ENCODE data around the gene AK5.

AK5 gene

GRCh38 chr1:77461691-77462090 is 179.9 kb downstream of the AK5 start:
- DNase-seq = no peak

DNA sequence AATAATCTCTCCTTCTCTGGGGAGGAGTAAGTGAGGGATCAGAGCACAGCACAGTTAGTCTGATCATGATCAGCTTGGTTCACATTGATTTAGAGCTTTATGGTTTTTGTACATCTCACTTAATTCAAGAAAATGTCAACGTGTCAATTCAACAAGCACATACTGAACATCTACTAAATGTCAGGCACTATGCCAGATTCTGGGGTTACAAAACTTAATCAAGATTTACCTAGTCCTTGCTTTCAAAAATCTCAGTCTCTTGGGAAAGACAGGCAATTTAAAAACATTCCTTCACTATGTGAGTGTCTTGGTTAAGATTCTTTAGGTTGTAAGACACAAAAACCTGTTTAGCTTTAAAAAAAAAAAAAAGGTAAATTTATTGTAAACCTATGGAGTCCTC is 181.4 kb downstream of the AK5 start:
- no peak for DNase-seq

- no peak for DNase-seq
Measured at GRCh38 chr1:77465139-77465538, 183.3 kb downstream of the AK5 start.

DNA sequence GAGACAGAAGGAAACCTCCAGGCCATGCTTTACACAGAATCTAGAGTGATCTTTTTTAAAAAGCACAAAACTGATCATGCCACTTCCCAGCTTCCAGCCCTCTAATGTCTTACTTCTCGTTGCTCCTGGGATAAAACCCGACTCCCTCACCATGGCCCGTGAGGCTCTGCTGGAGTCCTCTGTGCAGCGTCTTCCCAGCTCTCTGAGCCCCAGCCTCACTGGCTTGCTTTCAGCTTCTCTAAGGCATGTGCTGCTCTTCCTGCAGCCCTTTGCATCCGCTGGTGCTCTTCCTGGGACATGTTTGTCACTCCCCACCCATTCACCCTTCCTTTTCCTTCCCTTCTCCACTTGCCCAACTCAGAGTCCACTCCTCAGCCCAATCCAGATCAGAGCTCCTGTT is 184.1 kb downstream of the AK5 start:
- no peak for DNase-seq

GRCh38 chr1:77467021-77467595 is 185.3 kb downstream of the AK5 start:
- DNase-seq = no peak

DNA sequence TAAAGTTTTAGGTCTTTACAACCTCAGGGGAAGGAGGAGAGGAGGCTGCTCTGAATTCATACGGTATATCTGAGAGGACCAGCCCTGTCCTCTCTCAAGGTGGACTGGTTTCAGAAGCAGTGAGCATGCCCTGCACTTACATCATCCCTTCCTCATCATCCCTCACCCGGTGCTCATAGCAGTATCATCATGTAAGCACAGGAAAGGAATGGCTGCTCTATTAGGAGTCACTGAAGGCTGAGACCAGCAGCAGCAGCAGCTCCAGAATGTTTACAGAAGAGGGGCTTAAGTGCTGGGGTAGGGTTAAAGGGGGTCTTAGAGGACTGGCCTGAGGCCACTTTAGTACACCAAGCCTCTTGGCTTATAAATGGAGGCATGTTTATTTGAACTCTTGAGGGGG is 185.9 kb downstream of the AK5 start:
- no peak for DNase-seq

- no peak for DNase-seq
Measured at GRCh38 chr1:77468257-77468948, 186.6 kb downstream of the AK5 start.

DNA sequence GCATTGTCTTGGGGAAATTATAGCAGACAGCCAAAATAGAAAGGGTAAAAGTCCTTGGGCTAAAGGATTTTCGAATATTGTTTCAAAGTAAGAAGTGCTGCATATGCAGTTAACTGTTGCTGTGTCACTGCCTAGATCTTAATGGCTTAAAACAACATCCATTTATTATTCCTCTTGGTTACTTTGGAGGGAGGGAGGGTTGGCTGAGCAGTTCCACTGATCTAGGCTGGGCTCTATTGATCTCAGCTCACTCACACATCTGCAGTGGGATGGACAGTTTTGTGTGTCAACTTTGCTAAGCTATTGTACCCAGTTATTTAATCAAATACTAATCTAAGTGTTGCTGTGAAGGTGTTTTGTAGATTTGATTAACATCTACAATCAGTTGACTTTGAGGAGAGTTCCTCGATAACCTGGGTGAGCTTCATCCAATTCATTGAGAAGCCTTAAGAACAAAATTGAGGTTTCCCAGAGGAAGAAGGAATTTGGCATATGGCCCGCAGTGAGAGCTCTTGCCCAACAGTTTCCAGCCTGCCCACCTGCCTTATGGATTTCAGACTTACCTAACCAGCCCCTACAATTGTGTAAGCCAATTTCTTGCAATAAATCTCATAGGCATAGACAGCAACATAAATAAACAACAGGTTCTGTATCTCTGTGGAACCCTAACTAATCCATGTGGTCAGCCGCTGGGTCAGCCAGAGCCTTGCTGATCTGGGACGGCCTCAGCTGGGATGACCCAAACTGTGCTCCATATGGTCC is 187.3 kb downstream of the AK5 start:
- no peak for DNase-seq

- DNase-seq = no peak
Measured at GRCh38 chr1:77471691-77472090, 189.9 kb downstream of the AK5 start.

DNA sequence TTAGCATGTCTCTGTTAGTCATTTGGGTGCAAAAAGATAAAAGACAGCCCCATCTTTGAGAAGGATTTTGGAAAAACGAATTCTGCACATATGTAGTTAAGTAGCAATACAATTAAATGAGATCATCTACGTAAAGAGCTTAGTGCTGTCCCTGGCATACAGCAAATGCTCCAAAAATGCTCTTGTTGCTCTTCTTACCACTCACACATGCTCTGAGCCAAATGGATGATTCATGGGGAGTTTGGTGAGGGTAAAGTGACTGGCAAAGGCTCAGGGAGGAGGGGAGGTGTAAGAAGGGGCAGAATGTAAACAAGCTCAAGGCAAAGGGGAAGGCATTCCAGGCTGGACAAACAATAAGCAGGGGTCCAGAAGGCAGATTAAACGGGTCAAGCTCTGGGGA is 191.9 kb downstream of the AK5 start:
- no peak for DNase-seq

DNA sequence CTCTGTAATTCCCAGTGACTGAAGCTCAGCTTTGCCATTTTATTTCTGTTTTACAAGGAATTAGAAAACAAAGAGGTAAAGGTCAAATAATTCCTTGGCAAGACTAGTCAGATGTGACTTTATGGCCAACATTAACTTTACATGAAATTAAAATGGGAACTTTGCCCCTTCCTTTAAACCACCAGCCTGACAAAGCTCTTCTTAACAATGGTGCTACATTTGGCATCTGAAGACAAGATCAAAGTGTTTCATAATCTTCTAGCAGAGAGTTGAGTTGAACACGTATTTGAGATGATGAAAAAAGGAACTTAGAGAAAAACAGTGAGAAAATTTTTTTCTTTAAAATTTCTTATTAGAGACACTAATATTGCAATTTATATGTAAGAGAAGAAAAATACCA is 193.8 kb downstream of the AK5 start:
- no peak for DNase-seq

- DNase-seq = no peak
Measured at GRCh38 chr1:77476475-77476874, 194.7 kb downstream of the AK5 start.

GRCh38 chr1:77484334-77484733 is 202.5 kb downstream of the AK5 start:
- DNase-seq = no peak

GRCh38 chr1:77484926-77485325 is 203.1 kb downstream of the AK5 start:
- no peak for DNase-seq

DNA sequence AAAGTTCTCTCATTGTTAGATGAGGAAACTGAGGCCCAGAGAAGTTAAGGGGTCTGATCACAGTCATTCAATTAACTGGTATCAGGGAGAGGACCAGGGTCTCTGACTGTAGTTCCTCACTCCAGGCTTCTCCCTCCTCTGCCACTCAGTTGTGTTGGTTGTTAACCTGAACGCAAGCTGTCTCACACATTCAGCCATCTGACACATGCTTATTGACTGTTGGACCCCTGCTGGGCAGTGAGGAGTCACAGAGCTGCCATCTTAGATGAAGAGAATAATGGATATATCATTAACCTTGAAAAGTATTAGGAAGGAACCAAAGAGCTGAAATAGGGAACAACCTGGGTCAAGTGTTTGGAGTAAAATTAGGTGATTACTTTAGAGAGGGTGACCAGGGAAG is 205.8 kb downstream of the AK5 start:
- DNase-seq = no peak

GRCh38 chr1:77489910-77490309 is 208.1 kb downstream of the AK5 start:
- no peak for DNase-seq

DNA sequence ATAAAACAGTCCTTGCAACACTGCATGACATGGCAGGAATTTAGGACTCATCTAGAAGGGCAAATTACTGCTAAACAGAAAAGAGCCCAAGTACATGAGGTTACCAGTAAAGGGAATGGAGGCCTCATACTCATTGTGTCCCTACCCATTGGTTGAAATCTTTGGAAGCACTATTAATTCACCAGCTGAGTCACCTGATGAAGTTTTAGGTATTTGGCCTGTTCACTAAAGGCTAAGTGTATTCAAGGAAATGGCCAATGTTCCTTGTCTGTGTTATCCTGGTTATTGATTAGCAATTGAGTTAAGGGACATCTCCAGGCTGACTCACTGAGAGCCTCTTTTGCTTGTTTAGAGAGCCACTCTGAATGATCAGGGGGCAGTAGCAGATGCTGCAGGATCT is 212.2 kb downstream of the AK5 start:
- no peak for DNase-seq

- DNase-seq = no peak
Measured at GRCh38 chr1:77498918-77499317, 217.1 kb downstream of the AK5 start.

DNA sequence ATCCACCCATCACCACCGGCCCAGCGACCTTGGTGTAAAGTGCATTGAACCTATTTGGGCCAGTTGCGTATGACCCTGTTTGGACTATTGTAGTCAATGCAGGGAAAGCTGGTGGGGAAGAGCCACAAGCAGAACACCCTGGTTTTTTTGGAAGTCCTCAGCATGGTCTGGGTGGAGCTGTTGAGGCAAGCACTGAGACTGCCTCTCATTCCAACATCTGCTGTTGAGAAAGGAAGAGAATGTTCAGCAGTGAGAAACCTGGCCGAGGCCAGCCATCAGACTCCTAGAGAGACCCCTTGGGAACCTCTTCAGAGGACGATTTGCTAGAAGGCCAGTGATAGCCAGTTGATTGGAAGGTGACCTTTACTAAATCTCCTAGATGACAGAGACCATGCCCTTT is 217.6 kb downstream of the AK5 start:
- no peak for DNase-seq

- DNase-seq = no peak
Measured at GRCh38 chr1:77504986-77505385, 223.2 kb downstream of the AK5 start.

- DNase-seq = no peak
Measured at GRCh38 chr1:77506771-77507170, 225.0 kb downstream of the AK5 start.

DNA sequence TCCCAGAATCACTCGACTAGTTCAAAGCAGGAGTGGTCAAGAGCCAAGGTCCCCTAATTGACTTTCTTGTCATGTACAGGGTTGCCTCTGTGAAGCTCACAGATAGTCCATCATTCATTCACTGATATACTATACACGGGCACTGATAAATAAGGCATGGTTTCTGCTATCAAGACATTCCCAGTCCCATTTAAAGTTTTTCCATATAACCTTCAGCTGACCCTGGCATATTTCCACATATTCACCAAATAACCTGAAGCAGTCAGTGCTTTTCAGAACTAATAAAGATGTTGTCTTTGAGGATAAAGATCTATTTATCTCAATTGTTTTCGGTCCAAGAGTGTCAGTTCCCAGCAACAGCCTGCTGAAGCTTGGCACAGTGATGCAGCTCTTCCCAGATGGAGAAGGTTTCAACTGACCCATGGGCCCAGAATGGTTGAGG is 227.3 kb downstream of the AK5 start:
- DNase-seq = no peak

- DNase-seq = no peak
Measured at GRCh38 chr1:77509898-77510297, 228.1 kb downstream of the AK5 start.

- DNase-seq = no peak
Measured at GRCh38 chr1:77511440-77511840, 229.6 kb downstream of the AK5 start.

All from NCI-H510A treated with DMSO at 0.1 percent for 48 hours (cell line).